GOT3 (cell line): ENCODE measurements around the gene MAPK6.
"Not testable (repeated sequence)": the region's sequence is repeated elsewhere in the genome, so short reads cannot be mapped to it uniquely, and the experiment has no call there.

Experiments used
- DNase-seq: peaks from one replicate; lab custom pipeline; 2025; ENCODE audit warnings: mixed read lengths; lab: John Stamatoyannopoulos, UW

The MAPK6 gene

GRCh38 chr15:52018693-52019393 lies at the start of gene MAPK6:
TSS of gene MAPK6 (plus strand) at chr15:52019219. CDS start at chr15:52046461, 27,242 bp downstream.
- peak; percentile 82 for DNase-seq

DNA sequence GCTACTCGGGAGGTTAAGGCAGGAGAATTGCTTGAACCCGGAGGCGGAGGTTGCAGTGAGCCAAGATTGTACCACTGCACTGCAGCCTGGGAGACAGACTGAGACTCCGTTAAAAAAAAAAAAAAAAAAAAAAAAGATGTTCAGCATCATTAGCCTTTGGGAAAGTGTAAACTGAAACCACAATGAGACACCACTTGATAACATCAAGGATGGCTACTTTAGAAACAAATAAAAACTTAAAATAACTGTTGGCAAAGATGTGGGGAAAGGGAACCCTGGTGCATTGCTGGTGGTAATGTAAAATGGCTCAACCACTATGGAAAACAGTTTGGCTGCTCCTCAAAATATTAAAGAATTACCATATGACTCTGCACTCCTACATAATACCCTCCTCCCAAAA lies 49.3 kb upstream of the MAPK6 start:
- no peak for DNase-seq

DNA sequence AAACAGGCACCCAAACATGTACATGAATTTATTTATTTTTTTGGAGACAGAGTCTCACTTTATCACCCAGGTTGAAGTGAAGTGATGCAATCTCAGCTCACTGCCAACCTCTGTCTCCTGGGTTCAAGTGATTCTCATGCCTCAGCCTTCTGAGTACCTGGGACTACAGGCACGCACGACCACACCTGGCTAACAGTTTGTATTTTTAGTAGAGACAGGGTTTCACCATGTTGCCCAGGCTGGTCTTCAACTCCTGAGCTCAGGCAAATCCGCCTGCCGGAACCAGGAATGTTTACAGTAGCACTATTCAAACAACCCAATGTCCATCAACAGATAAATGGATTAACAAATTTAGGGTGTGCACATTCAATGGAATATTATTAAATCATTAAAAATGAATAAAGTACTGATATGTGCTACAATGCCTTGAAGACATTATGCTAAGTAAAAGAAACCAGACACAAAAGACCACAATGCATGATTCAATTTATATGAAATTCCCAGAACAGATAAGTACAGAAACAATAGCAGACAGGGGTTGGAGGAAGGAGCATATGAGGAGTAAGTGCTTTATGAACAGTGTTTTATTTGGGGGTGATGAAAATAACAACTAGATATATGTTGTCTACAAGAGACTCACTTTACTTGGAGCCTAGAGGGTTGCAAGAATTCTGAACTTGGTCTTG lies 48.7 kb upstream of the MAPK6 start:
- DNase-seq = no peak

DNA sequence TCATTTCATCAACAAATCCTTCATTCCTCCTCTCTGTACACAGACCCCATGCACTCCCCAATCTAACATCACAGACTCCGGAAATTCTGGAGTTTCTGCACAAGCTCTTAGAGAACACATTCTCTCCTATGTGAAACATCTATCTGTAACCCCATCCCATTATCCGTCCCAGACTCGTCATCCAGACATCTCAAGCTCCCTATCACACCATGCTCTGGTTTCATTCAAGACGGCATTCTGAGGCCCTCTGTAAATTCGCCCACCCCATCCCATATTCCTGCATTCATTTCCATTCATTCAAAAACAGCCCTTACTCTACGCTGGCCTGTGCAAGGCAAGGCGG lies 48.0 kb upstream of the MAPK6 start:
- DNase-seq = no peak

DNA sequence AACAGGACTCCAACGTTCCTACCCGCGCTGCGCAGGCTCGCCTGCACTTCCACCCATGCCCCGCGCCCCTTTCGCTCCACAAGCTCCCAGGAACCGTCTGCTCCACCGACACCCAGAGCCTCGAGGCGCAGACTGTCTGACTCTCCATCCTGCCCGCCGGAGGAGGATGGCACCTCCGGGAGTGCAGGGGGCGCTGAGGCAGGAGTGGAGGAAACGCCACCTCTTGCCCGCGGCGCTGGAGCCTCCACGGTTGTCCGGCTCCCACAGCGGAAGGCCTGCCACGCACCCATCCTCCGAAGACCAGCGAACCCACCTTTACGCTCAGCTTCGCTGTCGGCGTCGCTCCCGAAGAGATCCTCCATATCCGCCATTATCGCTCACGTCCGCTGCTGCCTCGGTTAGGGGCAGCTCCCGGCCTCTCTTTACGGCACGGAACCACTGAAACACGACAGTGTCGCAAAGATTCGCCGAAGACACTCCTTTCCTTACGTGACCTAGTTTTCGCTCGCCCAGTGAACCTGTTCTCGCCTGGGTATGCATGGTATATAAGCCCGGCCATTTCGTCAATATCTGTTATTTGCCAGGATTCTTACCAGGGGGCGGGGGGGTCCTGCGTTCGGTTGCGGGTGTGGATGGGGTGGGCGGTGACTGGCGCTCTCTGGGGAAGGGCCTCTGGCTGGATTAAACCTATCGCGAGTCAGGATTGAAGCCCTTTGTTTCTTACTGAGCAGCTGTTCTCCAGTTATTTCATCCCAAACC lies 47.5 kb upstream of the MAPK6 start, which contains the start of gene LEO1:
Gene LEO1 (minus strand): TSS at position 404 of the 759 bp plus-strand sequence. CDS start 33 bp downstream, at position 371.
- DNase-seq = peak; percentile 61

DNA sequence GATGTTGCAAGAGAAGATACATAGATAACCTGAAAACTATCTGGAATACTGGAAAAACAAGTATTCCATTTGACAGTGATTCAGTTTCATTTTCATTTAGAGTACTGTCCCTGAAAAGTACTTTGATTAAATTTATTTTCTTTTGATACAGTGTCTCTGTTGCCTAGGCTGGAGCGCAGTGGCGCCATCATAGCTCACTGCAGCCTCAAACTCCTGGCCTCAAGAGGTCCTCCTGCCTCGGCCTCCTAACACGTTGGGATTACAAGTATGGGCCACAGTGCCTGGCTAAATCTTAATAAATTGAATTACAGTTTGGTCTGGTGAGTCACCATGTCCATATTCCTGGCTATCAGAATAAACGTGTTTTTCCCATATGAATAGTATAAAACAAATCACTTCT lies 45.8 kb upstream of the MAPK6 start:
- no peak for DNase-seq

DNA sequence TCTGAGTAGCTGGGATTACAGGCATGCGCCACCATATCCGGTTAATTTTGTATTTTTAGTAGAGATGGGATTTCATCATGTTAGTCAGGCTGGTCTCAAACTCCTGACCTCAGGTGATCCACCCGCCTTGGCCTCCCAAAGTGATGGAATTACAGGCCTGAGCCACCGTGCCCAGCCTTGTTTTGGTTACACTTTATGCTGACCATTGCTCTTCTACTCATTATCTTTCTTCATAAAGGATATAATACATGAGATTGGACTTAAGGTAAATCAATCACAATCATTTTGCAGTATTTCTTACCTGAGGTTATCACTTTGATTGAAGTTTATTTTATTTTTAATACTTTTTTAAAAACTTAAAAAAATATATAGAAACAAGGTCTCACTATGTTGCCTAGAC lies 45.2 kb upstream of the MAPK6 start:
- no peak for DNase-seq

- DNase-seq = no peak
Measured at GRCh38 chr15:51982013-51982769, 36.8 kb upstream of the MAPK6 start.

- no peak for DNase-seq
Measured at GRCh38 chr15:51982770-51983103, 36.3 kb upstream of the MAPK6 start.

- no peak for DNase-seq
Measured at GRCh38 chr15:51991141-51991540, 27.9 kb upstream of the MAPK6 start.

- DNase-seq = no peak
Measured at GRCh38 chr15:51992953-51993352, 26.1 kb upstream of the MAPK6 start.

- no peak for DNase-seq
Measured at GRCh38 chr15:52002351-52002750, 16.7 kb upstream of the MAPK6 start.

- DNase-seq = not testable (repeated sequence)
Measured at GRCh38 chr15:52003089-52003488, 15.9 kb upstream of the MAPK6 start.

GRCh38 chr15:52003710-52004109 lies 15.3 kb upstream of the MAPK6 start:
- no peak for DNase-seq

GRCh38 chr15:52004806-52005205 lies 14.2 kb upstream of the MAPK6 start:
- DNase-seq = no peak

DNA sequence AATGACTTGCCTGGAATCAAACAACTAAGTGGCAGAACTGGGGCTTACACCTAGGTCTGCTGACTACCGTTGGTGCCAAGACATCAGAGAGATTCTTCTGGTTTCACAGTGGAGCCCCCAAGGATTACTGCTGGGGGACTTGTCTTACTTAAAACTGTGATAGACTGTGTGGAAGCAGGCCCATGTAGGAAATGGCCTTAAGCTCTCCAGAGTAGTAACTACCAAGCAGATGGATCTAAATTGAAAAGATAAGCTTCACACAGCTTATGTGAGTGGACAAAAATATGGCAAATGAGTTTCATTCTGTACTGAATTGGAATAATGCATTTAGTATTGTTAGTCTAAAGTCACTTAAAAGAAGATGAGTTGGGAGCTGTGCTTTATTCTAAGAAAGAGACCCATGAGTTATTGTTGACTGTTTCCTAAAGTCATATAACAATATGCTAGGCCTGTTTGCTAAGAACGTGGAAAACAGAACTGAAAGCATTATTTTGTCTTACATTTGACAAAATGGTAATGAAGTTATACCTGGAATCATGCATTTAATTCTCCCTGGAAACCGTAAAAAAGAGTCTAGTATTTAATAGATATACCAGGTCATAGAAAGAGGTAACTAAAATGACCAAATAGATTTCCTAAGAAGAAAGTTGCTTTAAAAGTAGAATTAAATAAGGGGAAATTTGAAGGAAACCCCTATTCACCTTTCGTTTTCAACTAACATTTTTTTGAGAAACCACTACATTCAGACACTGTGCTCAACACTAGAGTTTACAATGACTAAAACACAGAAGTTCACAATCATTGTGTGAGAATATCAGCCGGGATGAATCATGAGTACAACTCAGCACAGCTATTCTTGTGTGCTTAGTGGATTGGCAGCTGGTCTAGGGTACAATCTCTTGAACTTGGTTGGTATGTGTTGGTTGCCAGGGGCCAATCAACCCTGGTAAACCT lies 13.0 kb upstream of the MAPK6 start:
- no peak for DNase-seq

DNA sequence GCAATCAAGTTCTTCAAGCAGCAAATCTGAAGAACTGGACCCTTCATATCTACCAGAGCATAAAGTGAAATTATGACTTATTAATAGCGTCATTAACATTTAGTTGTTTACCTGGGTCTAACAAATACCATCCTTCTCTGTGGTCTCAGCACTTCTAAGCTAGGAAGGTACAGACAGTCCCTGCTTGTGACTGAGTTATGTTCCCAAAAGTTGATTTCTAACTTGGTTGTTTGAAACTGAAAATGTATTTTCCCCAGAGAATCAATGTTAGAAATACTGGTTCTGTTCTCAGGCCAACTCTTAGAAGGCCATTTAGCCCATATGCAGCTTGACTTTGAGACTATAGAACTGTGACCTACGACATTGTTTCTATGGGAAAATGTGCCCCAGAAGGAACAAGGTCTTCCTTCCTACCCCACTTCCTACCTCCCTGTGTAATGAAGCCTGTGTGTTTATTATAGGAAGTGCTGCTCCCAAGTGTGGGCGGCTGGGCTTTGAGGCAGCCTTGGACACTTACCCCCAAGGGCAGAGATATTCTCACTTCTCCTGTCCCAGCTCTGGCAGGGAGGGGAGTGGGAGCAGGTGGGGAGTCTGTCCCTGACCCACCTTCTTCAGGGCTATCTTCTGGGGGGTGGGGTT lies 12.2 kb upstream of the MAPK6 start:
- no peak for DNase-seq

GRCh38 chr15:52008359-52008697 lies 10.7 kb upstream of the MAPK6 start:
- DNase-seq = no peak

GRCh38 chr15:52008698-52009434 lies 10.2 kb upstream of the MAPK6 start:
- DNase-seq = no peak
